Endothelial cell of umbilical vein (primary cell): Measurements from ENCODE around the gene VPREB1. TPM values are rescaled to one million over a fixed set of nuclear protein-coding genes. Genes with fewer than 3 reads are reported as not detected.

Source experiments
- BruUV-seq: library from RNA; stranded (reverse); fragments of 400-500 nt; replicated peaks from 2 replicates; lab custom pipeline; 2021; lab: Mats Ljungman, UMichigan
- CTCF ChIA-PET: fragments of 300-600, 350-600 bp; sonication (Branson Sonifier 250); formaldehyde crosslinking; loops from one replicate; lab custom pipeline; 2021; ENCODE audit warnings: antibody characterized with exemption, inconsistent platforms; lab: Charles Lee
- POLR2A ChIA-PET: fragments of 300-600, 350-600 bp; sonication (Branson Sonifier 250); formaldehyde crosslinking; loops from one replicate; lab custom pipeline; 2021; ENCODE audit warnings: antibody characterized with exemption, inconsistent platforms; lab: Charles Lee
- DNase-seq: peaks from one replicate; pipeline ENCODE4 v3.0.0-alpha.2; 2011; ENCODE audit warnings: low read depth, low spot score
- FAIRE-seq: peaks from 2 replicates; lab custom pipeline; 2011; peaks lifted over from hg19 to GRCh38; lab: Jason Lieb, UNC
- H2AFZ ChIP-seq: 2 replicates; pipeline ENCODE4 v1.6.0; 2012; ENCODE audit warnings: low read depth, low read length, control low read depth, inconsistent platforms
- H3K27ac ChIP-seq: 2 replicates; pipeline ENCODE4 v1.5.1; 2011; ENCODE audit warnings: low read depth, mild to moderate bottlenecking, control low read depth, low read length, moderate library complexity; ENCODE audit not compliant: insufficient read depth
- H3K27me3 ChIP-seq, 2 experiments: 2 replicates each; pipeline versions ENCODE4 v1.6.0 to v1.6.1; 2011; ENCODE audit warnings: low read length in 2 of 2, mixed read lengths in 1 of 2; ENCODE audit not compliant: control insufficient read depth in 2 of 2, insufficient read depth in 2 of 2
- H3K36me3 ChIP-seq, 2 experiments: 2 replicates in 1 of 2; 3 replicates in 1 of 2; pipeline ENCODE4 v1.5.1; 2011; ENCODE audit warnings: low read length in 2 of 2, mild to moderate bottlenecking in 1 of 2, moderate library complexity in 1 of 2; ENCODE audit not compliant: control insufficient read depth in 2 of 2, insufficient read depth in 2 of 2; ENCODE audit errors: extremely low read depth in 1 of 2
- H3K4me1 ChIP-seq: 3 replicates; pipeline ENCODE4 v1.5.1; 2011; ENCODE audit warnings: mild to moderate bottlenecking, low read length; ENCODE audit not compliant: control insufficient read depth, insufficient read depth; ENCODE audit errors: extremely low read depth
- H3K4me2 ChIP-seq: 2 replicates; pipeline ENCODE4 v1.6.1; 2011; ENCODE audit warnings: low read length, control low read depth, mixed read lengths; ENCODE audit not compliant: insufficient read depth
- H3K4me3 ChIP-seq, 3 experiments: fragments of 200-600 bp in 1 of 3; sonication (generic), shearing (Covaris generic) in 1 of 3; replicated peaks in 1 of 3; 2 replicates each; pipeline ENCODE4 v1.5.1; 2011 to 2016; ENCODE audit warnings: control low read depth in 3 of 3, low read length in 3 of 3, mild to moderate bottlenecking in 2 of 3, inconsistent platforms in 1 of 3, low read depth in 1 of 3, moderate library complexity in 1 of 3; ENCODE audit not compliant: insufficient read depth in 1 of 3
- H3K79me2 ChIP-seq: 2 replicates; pipeline ENCODE4 v1.6.0; 2012; ENCODE audit warnings: low read length, inconsistent platforms; ENCODE audit not compliant: control insufficient read depth, insufficient read depth
- H3K9ac ChIP-seq: replicated peaks from 2 replicates; pipeline ENCODE3; 2011; ENCODE audit warnings: low read length, control low read depth; ENCODE audit not compliant: insufficient read depth; ENCODE audit errors: extremely low read depth
- H3K9me1 ChIP-seq: replicated peaks from 3 replicates; pipeline ENCODE4 v1.6.0; 2011; ENCODE audit warnings: mild to moderate bottlenecking, low read length; ENCODE audit not compliant: control insufficient read depth, insufficient read depth; ENCODE audit errors: extremely low read depth
- H3K9me3 ChIP-seq: replicated peaks from 2 replicates; pipeline ENCODE4 v1.5.1; 2012; ENCODE audit warnings: low read length, inconsistent platforms; ENCODE audit not compliant: control insufficient read depth, insufficient read depth
- H4K20me1 ChIP-seq: replicated peaks from 2 replicates; pipeline ENCODE3; 2011; ENCODE audit warnings: mild to moderate bottlenecking, low read length; ENCODE audit not compliant: control insufficient read depth, insufficient read depth; ENCODE audit errors: extremely low read depth
- EZH2 ChIP-seq: IDR thresholded peaks from 2 replicates; pipeline ENCODE4 v1.6.1; 2012; ENCODE audit warnings: borderline replicate concordance, low read depth, mild to moderate bottlenecking, moderate library complexity, low read length, inconsistent platforms; ENCODE audit not compliant: severe bottlenecking
- FOS ChIP-seq: IDR thresholded peaks from 2 replicates; pipeline ENCODE4 v1.6.1; 2011; ENCODE audit warnings: mild to moderate bottlenecking, low read length, moderate library complexity, borderline replicate concordance; ENCODE audit not compliant: insufficient read depth
- GATA2 ChIP-seq: IDR thresholded peaks from 2 replicates; pipeline ENCODE4 v1.7.0; 2011; ENCODE audit warnings: low read depth, mild to moderate bottlenecking, moderate library complexity, mixed read lengths, low read length; ENCODE audit not compliant: insufficient read length, insufficient read depth
- JUN ChIP-seq: IDR thresholded peaks from 2 replicates; pipeline ENCODE4 v1.6.1; 2011; ENCODE audit warnings: borderline replicate concordance, low read depth; ENCODE audit not compliant: insufficient read length, insufficient read depth
- MAX ChIP-seq: IDR thresholded peaks from 2 replicates; pipeline ENCODE4 v1.6.1; 2011; ENCODE audit not compliant: insufficient read depth, insufficient read length
- MYC ChIP-seq: IDR thresholded peaks from one replicate; pipeline ENCODE4 v1.6.1; 2011; ENCODE audit warnings: mild to moderate bottlenecking, low read depth, low read length
- POLR2A ChIP-seq: IDR thresholded peaks from 2 replicates; pipeline ENCODE4 v1.6.1; 2012; ENCODE audit warnings: low read depth, mild to moderate bottlenecking, control low read depth, low read length
- POLR2AphosphoS5 ChIP-seq: IDR thresholded peaks from 2 replicates; pipeline ENCODE4 v1.6.1; 2012; ENCODE audit warnings: low read depth, mild to moderate bottlenecking, control low read depth, low read length, moderate library complexity; ENCODE audit not compliant: insufficient read depth
- dilution Hi-C: fragments of 300-500 bp; cut with MboI; formaldehyde crosslinking; loops from one replicate; pipeline ENCODE4 v1.15.0; 2019; ENCODE audit warnings: low sequenced_read_pairs; ENCODE audit not compliant: extremely low pct_ligation_motif_present
- intact Hi-C: fragments of 100-400 bp; cut with micrococcal nuclease; formaldehyde crosslinking; loops from one replicate; pipeline ENCODE4 v1.10.0; 2022
- polyA plus RNA-seq, 4 experiments: library from polyadenylated mRNA; depleted of rRNA in 3 of 4; stranded (reverse) in 3 of 4; unstranded in 1 of 4; fragments of >200 nt; gene quantifications; 2 replicates each; pipeline versions ENCODE4 v1.2.1 to v1.2.3, GENCODE V29; 2011 to 2012; ENCODE audit warnings: missing spikeins in 1 of 4
- total RNA-seq: library from RNA; stranded (reverse); gene quantifications from 2 replicates; pipeline ENCODE4 v1.2.3, GENCODE V29; 2021
- TF ChIP-seq, protein P1 (sequence below), 2 donors: IDR thresholded peaks; 1 replicate in 1 of 2; 2 replicates in 1 of 2; pipeline ENCODE4 v1.5.1; 2011; ENCODE audit warnings: low read length in 2 of 2, mild to moderate bottlenecking in 2 of 2, moderate library complexity in 2 of 2, control low read depth in 1 of 2, inconsistent platforms in 1 of 2, low read depth in 1 of 2; ENCODE audit not compliant: insufficient read depth in 1 of 2; ENCODE audit errors: extremely low read depth in 1 of 2

Gene VPREB1
- total and polyA plus RNA-seq, 2 donors (not counting 3 experiments of a cell fraction or from before 2014, with no cell fraction given): not detected

- H2AFZ ChIP-seq: no peak overlapping the region
- peaks cover 0 to 4% of the 10 kb centered on the region in 2 experiments for H3K27me3 ChIP-seq
- no TSS peak for BruUV-seq
- no peak overlapping the region for H3K4me2 ChIP-seq
- dilution Hi-C loops (no loop called here), intact Hi-C loops (no loop called here)
- H3K36me3 ChIP-seq: no peaks in the 10 kb centered on the region
- CTCF ChIA-PET: interaction anchor here (0.8 to 3.3 kb wide), 10 partner anchors 10 to 111 kb away, joined by 3 to 66 read pairs (median 4); no protein-coding TSS in a partner anchor
- H3K79me2 ChIP-seq: no peaks in the 10 kb centered on the region
- POLR2A ChIA-PET: no interaction called here
- H4K20me1 ChIP-seq: no peaks in the 10 kb centered on the region
- H3K27ac ChIP-seq: no peak overlapping the region
- H3K9me3 ChIP-seq: no peaks in the 10 kb centered on the region
- H3K9ac ChIP-seq: no peak overlapping the region
- H3K4me3 ChIP-seq: no peak overlapping the region
- FAIRE-seq: no peak
- no peaks in the 10 kb centered on the region for H3K9me1 ChIP-seq
- no peak for DNase-seq
- TF ChIP-seq EZH2 (no peak), POLR2A (no peak), POLR2AphosphoS5 (no peak), MAX (no peak), FOS (no peak), JUN (no peak), MYC (no peak), GATA2 (no peak)
- TF ChIP-seq, protein P1, sequence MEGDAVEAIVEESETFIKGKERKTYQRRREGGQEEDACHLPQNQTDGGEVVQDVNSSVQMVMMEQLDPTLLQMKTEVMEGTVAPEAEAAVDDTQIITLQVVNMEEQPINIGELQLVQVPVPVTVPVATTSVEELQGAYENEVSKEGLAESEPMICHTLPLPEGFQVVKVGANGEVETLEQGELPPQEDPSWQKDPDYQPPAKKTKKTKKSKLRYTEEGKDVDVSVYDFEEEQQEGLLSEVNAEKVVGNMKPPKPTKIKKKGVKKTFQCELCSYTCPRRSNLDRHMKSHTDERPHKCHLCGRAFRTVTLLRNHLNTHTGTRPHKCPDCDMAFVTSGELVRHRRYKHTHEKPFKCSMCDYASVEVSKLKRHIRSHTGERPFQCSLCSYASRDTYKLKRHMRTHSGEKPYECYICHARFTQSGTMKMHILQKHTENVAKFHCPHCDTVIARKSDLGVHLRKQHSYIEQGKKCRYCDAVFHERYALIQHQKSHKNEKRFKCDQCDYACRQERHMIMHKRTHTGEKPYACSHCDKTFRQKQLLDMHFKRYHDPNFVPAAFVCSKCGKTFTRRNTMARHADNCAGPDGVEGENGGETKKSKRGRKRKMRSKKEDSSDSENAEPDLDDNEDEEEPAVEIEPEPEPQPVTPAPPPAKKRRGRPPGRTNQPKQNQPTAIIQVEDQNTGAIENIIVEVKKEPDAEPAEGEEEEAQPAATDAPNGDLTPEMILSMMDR (IDR thresholded peaks at IDR 0.05; ENCODE audit: extremely low read depth in 1 of 2, insufficient read depth in 1 of 2, low read depth in 1 of 2, low read length in 2 of 2): no peak
- no peaks in the 10 kb centered on the region for H3K4me1 ChIP-seq
These were observed 47.6 kb upstream of the VPREB1 start for GRCh38 chr22:22196833-22197477.
